ENCODE measurements around the gene CHRM1. TPM values are rescaled to one million over a fixed set of nuclear protein-coding genes. Genes with fewer than 3 reads are reported as not detected.

The CHRM1 gene
- polyA plus RNA-seq, 2 of the 4 experiments (the other 2 are of a cell fraction): not detected

DNA sequence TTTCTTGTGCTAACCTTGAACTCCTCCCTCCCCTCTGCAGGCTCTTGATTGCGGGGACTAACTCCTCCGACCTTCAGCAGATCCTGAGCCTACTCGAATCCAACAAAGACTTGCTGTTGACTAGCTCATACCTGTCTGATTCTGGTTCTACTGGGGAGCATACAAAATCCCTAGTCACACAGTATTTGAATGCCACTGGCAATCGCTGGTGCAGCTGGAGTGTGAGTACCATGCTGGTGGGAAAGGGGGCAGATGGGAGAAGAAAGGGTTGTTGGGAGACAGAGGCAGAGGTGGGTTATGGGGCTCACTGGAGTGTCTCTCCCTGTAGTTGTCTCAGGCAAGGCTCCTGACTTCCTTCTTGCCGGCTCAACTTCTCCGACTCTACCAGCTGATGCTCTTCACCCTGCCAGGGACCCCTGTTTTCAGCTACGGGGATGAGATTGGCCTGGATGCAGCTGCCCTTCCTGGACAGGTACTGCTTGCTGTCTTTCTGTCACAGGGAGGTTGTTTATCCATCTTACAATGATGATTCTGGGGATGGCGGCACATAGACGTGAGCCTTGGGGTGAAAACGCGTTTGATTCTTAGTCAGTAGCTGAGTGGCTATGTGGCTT lies 35.9 kb downstream of the CHRM1 start:
- H3K4me3 ChIP-seq: peak overlapping the region; percentile 89; the same call in 2 of the 3 replicates
- ChIA-PET CTCF (interaction anchor here (0.7 to 6.1 kb wide), 9 partner anchors 19 to 328 kb away, joined by 3 to 42 read pairs (median 3); no protein-coding TSS in a partner anchor), POLR2A (interaction anchor here (1.9 kb wide), 1 partner anchor 44 kb away, joined by 9 read pairs; no protein-coding TSS in a partner anchor)
- 95% methylated on average over 11 of the region's 11 CpGs for WGBS (ENCODE audit: missing lambda C conversion rate)
- DNase-seq (ENCODE audit: low read depth in 1 of 2, low spot score in 1 of 2): no peak
- ATAC-seq: no peak
- peak overlapping the region in 1 of 2 experiments; percentile 21; a peak in 1 of 6 replicates for H3K27ac ChIP-seq
- H3K9me3 ChIP-seq: no peaks in the 10 kb centered on the region
- H3K4me1 ChIP-seq: peaks cover 76% of the 10 kb centered on the region
- no peak for TF ChIP-seq CBX8 (IDR thresholded peaks at IDR 0.05)
- TF ChIP-seq RCOR1 (IDR thresholded peaks at IDR 0.05; ENCODE audit: low read depth, low read length): no peak
- TF ChIP-seq HOXA7 (CRISPR knock-in tag; IDR thresholded peaks at IDR 0.05): no peak
- TF ChIP-seq BHLHE40 (IDR thresholded peaks at IDR 0.05; ENCODE audit: low read depth, low read length): no peak
- 0 out of 2 replicates have a peak, but pooled peaks have one; percentile 51 for TF ChIP-seq POLR2AphosphoS2 (conservative IDR thresholded peaks at IDR 0.05; ENCODE audit: low read length)
- TF ChIP-seq, protein P1, sequence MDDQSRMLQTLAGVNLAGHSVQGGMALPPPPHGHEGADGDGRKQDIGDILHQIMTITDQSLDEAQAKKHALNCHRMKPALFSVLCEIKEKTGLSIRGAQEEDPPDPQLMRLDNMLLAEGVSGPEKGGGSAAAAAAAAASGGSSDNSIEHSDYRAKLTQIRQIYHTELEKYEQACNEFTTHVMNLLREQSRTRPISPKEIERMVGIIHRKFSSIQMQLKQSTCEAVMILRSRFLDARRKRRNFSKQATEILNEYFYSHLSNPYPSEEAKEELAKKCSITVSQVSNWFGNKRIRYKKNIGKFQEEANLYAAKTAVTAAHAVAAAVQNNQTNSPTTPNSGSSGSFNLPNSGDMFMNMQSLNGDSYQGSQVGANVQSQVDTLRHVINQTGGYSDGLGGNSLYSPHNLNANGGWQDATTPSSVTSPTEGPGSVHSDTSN (IDR thresholded peaks at IDR 0.05): no peak
- H3K4me2 ChIP-seq: peak overlapping the region; percentile 95
- FAIRE-seq: no peak

DNA sequence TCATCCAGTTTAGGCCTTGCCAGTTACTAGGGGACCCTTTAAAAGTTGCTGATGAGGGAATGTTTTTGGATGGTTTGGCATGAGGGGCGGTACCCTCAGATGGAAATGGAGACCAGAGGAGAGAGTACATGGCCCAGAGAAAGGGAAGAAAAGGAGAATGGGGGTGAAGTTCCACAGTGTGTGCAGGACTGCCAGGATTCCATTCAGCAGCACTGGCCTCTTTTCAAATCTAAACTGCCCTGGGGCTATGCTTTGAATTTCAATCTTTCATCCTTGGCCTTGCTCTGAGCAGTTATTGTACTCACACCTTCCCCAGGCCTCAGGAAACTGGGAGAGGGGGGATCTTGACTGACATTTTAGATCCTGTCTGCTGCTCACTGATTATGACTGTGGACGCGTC lies 37.5 kb downstream of the CHRM1 start:
- Histone ChIP-seq H3K4me3 (peak overlapping the region; percentile 89), H3K4me1 (peaks cover 74% of the 10 kb centered on the region), H3K4me2 (peak overlapping the region; percentile 95), H3K27ac (peak overlapping the region; percentile 97 to 100), H3K9me3 (no peaks in the 10 kb centered on the region)
- no peak for DNase-seq (ENCODE audit: low read depth in 1 of 2, low spot score in 1 of 2)
- ATAC-seq: no peak
- TF ChIP-seq, protein P2, sequence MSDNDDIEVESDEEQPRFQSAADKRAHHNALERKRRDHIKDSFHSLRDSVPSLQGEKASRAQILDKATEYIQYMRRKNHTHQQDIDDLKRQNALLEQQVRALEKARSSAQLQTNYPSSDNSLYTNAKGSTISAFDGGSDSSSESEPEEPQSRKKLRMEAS (IDR thresholded peaks at IDR 0.05): no peak
- TF ChIP-seq EP300 (IDR thresholded peaks at IDR 0.05): no peak
- TF ChIP-seq, protein P3, sequence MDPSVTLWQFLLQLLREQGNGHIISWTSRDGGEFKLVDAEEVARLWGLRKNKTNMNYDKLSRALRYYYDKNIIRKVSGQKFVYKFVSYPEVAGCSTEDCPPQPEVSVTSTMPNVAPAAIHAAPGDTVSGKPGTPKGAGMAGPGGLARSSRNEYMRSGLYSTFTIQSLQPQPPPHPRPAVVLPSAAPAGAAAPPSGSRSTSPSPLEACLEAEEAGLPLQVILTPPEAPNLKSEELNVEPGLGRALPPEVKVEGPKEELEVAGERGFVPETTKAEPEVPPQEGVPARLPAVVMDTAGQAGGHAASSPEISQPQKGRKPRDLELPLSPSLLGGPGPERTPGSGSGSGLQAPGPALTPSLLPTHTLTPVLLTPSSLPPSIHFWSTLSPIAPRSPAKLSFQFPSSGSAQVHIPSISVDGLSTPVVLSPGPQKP (IDR thresholded peaks at IDR 0.05; ENCODE audit: low read depth, low read length): no peak
- TF ChIP-seq POLR2A (IDR thresholded peaks at IDR 0.05; ENCODE audit: low read length): no peak
- TF ChIP-seq RARB (CRISPR knock-in tag; IDR thresholded peaks at IDR 0.05): no peak
- TF ChIP-seq ZC3H11A (IDR thresholded peaks at IDR 0.05): no peak
- TF ChIP-seq SMC3 (IDR thresholded peaks at IDR 0.05): no peak
- TF ChIP-seq CBX8 (IDR thresholded peaks at IDR 0.05): no peak
- TF ChIP-seq EHF (CRISPR knock-in tag; IDR thresholded peaks at IDR 0.05): no peak
- TF ChIP-seq BHLHE40 (IDR thresholded peaks at IDR 0.05; ENCODE audit: low read depth, low read length): no peak
- TF ChIP-seq, protein P4, sequence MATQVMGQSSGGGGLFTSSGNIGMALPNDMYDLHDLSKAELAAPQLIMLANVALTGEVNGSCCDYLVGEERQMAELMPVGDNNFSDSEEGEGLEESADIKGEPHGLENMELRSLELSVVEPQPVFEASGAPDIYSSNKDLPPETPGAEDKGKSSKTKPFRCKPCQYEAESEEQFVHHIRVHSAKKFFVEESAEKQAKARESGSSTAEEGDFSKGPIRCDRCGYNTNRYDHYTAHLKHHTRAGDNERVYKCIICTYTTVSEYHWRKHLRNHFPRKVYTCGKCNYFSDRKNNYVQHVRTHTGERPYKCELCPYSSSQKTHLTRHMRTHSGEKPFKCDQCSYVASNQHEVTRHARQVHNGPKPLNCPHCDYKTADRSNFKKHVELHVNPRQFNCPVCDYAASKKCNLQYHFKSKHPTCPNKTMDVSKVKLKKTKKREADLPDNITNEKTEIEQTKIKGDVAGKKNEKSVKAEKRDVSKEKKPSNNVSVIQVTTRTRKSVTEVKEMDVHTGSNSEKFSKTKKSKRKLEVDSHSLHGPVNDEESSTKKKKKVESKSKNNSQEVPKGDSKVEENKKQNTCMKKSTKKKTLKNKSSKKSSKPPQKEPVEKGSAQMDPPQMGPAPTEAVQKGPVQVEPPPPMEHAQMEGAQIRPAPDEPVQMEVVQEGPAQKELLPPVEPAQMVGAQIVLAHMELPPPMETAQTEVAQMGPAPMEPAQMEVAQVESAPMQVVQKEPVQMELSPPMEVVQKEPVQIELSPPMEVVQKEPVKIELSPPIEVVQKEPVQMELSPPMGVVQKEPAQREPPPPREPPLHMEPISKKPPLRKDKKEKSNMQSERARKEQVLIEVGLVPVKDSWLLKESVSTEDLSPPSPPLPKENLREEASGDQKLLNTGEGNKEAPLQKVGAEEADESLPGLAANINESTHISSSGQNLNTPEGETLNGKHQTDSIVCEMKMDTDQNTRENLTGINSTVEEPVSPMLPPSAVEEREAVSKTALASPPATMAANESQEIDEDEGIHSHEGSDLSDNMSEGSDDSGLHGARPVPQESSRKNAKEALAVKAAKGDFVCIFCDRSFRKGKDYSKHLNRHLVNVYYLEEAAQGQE (IDR thresholded peaks at IDR 0.05): no peak
- TF ChIP-seq CHD4 (IDR thresholded peaks at IDR 0.05; ENCODE audit: borderline replicate concordance): no peak
- no peak for TF ChIP-seq JUNB (IDR thresholded peaks at IDR 0.05)
- TF ChIP-seq NFE2L2 (conservative IDR thresholded peaks at IDR 0.05; ENCODE audit: low read length): no peak
- TF ChIP-seq KDM1A (IDR thresholded peaks at IDR 0.05; ENCODE audit: low read depth): no peak
- no peak for TF ChIP-seq ZFP36 (IDR thresholded peaks at IDR 0.05; ENCODE audit: borderline replicate concordance, partially characterized antibody)
- no peak for TF ChIP-seq HOXA7 (CRISPR knock-in tag; IDR thresholded peaks at IDR 0.05)
- TF ChIP-seq CBX2 (IDR thresholded peaks at IDR 0.05; ENCODE audit: borderline replicate concordance, low read depth): no peak
- TF ChIP-seq CHD2 (IDR thresholded peaks at IDR 0.05; ENCODE audit: low read length, partially characterized antibody): no peak
- no peak for TF ChIP-seq GATA3 (IDR thresholded peaks at IDR 0.05; ENCODE audit: borderline replicate concordance)
- ChIA-PET POLR2A (interaction anchor here (1.1 to 3.2 kb wide), 4 partner anchors 9 to 42 kb away, joined by 3 to 42 read pairs (median 6); no protein-coding TSS in a partner anchor), CTCF (interaction anchor here (0.9 to 6.1 kb wide), 8 partner anchors 11 to 97 kb away, joined by 3 to 42 read pairs (median 4); no protein-coding TSS in a partner anchor)
- WGBS (ENCODE audit: missing lambda C conversion rate): 91% methylated on average over 3 of the region's 3 CpGs
- FAIRE-seq: no peak
